Stimulated activated CD4-positive, alpha-beta T cell treated with anti-CD3 and anti-CD28 coated beads, Interleukin-4, amount 100 ng/mL, for 4 hours (primary cell): ENCODE results near the gene DNAJC1.

Experiments
- DNase-seq, 2 experiments: peaks; one replicate each; pipeline ENCODE4 v3.0.0-alpha.2; 2020

The DNAJC1 gene

DNA sequence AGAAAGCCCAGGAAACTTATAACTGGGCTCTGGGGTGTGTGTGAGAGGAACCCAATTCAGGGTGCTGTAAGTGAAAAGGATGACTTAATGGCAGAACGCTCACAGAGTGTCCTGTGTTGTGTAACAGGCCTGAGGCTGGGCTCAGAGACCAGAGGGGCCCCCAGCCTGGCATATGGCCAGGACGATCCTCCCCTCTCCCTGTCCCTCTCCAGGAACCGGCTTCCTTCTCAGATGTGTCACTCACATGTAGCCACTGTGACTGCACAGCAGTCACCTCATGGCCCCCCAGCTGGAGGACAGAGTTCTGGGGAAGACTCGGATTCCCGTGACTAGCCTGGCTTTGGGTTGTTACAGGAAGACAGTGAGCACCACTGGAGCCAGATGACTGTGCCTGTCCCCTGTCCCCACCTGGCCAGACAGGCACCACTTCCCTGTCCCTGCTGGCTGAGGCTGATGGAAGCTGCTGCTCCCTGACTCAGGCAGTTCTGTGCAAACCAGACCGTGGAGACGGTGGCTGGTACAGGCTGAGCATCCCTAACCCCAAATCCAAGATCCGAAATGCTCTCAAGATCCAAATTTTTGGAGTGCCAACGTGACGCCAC lies 249.0 kb downstream of the DNAJC1 start:
- no peak for DNase-seq

DNA sequence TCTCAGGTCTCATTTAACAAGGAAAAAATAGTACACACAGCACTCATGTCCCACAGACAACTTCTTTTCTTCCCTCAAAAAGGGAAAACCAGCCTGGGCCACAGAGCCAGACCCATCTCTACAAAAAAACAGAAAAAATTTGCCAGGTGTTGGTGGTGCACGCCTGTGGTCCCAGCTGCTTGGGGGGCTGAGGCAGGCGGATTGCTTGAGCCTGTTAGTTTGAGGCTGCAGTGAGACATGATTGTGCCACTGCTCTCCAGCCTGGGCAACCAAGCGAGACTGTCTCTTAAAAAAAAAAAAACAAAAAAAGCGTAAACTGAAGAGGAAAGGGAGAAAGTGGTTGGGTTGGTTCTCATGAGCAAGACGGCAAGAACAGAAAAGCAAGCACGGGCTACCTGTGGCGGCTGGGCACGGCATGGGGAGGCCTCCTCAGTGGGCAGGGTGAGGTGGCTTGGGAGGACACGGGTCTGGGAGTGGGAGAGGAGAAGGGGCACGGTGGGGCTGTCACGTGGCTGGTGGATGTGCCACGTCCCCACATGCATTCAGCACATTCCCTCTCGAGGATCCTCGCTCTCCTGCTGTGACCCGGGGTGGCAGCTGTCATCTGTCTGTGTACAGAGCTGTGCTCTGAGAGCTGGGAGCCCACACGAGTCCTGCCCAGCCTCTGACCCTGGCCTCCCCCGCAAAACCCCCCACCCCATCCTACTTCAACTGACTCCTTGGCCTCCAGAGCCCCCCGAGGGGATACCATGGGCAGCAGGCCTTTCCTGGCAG lies 249.8 kb downstream of the DNAJC1 start:
- no peak for DNase-seq

DNA sequence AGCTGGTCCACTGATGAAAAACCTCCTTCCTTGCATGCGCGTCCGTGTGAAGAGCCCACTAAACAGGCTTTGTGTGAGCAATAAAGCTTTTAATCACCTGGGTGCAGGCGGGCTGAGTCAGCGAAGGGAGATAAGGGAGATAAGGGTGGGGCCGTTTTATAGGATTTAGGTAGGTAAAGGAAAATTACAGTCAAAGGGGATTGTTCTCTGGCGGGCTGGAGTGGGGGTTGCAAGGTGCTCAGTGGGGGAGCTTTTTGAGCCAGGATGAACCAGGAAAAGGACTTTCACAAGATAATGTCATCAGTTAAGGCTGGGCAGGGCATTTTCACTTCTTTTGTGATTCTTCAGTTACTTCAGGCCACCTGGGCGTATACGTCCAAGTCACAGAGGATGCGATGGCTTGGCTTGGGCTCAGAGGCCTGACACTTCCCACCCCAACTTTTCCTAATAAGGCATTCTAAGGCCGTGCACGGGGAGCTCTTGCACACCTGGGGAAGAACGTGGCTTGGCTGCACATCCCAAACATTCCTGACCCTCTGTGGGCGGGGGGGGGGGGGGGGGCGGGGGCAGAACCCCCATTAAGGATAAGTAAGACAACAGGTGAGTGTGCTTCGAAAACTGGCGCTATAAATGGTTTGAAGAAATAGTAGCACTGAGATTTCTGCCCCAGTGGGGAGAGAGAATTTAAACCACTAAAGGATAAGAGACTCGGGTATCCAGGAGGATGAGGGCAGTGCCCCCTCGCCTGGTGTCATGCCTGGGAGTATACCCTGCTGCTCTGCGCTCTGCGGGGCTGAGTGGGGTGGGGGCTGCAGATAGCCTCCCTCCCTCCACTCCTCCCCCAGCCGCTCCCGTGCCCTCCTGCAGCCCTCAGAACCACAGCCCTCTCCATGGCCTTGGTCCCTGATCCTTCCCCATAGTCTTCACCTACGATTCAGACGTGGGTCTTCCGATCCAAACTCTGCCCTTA lies 251.9 kb downstream of the DNAJC1 start:
- no peak for DNase-seq

DNA sequence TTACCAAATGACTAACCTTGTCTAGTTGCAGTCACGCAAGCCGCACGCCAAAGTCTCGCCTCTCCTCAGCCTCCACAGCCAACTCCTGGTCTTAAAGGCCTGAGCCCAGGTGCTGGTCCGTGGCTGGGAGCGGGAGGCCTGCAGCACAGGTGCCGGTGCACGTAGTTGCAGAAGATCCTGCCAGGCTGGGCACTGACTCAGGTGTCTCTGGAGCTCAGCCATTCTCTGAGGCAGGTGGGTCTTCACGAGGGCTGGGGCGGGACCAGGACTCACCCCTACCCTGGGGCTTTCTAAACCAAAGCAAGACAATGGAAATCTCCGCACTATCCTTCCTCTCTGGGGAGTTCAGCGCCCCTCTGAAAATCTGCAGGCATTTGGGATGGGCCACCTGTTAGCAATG lies 253.1 kb downstream of the DNAJC1 start:
- DNase-seq = no peak

DNA sequence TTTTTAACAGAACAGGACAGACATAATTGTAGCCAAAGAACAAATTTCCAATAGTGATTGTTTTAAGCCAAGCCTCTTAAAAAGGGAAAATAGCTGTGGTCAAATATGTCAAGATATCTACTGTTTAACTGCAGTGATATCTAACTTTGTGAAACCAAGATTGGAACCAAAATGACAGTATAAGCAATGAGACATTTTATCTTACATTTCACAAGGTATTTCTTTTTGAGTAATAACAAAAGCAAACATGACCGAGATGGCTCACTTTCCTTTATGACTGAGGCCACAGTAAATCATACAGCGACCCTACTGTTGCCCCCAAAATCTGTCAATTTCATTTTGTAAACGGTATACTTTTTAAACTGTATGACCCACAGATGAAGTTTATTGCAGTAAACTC lies 253.7 kb downstream of the DNAJC1 start:
- no peak for DNase-seq

DNA sequence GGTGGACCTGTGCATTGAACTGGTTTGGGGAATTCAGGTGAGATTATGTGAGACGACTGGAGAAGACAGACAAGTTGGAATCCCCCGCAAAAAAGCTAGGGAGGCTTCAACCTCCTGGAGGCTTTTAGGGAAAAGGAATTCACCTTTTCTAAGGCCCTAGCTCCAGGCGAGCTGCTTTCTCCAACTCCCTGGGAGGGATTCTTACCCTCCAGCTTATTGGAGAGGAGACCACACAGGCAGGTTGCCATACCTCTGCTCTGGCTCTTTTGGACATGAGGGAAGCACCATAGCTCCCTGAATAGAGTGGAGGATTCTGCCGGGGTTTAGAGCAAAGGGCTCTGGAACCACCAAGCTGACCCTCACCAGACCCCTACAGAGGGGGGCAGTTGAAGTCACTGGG lies 255.7 kb downstream of the DNAJC1 start:
- DNase-seq = no peak

DNA sequence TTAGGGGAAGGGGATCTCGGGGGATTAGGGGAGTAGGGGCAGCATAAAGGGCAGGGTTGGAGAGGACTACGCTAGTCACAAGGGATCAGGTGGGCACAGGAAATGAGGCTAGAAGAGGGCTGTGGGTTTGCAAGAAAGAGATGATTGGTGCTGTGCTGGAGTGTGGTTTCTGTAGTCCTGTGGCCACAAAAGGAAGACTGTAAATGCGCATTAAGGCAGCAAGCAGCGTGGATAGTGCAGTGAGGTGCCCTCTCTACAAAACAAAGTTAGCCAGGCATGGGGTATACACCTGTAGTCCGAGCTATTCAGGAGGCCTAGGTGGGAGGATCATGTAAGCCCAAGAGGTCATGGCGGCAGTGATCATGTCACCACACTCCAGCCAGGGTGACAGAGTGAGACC lies 257.4 kb downstream of the DNAJC1 start:
- no peak for DNase-seq

DNA sequence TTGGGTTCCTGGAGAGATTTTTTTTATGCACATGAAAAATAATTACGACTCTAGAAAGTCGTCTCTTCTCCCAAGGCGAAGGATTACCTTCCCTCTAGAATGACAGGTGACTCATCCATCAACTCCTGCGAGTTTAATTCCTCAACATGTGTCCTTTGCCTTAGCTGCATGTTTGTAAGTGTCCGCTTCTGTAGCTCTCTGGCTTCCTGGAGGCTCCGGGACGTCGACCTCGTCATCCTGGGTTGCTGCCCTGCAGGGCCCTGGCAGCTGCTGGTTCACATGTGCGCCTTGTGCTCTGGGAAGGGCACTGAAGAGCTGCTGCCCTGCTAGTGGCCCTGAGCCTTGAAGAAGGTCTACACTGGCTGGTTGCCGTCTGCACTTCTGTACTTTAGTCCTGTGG lies 259.3 kb downstream of the DNAJC1 start:
- no peak for DNase-seq

DNA sequence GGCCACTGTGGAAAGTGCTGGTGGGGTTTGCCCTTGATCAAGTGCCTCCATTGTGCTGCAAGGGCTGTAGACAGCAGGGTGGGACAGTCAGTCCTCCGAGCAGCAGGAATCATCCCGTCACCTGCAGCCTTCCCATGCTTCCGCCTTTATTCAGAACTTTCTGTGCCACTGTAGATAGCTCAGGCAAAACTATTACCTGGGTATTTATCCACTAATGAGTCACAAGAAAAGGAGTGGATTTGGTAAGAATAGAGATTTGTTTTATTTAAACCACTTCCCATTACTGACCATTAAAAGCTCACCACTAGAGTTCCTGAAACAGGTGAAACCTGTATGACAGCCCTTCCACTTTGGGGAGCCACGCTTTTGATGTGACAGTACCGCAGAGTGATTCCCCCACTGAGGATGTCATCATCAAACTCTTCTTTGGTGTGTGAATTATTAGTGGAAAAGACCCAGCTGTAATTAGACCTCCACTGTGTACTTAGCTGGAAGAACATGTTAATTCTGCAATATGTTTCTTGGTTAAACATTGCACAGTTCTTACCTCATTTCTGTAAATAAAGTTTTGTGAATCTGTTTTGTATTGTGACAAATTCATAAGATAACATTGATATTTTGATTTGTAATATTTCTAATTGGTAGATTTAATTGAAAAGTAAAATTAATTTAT lies 260.7 kb downstream of the DNAJC1 start:
- no peak for DNase-seq

DNA sequence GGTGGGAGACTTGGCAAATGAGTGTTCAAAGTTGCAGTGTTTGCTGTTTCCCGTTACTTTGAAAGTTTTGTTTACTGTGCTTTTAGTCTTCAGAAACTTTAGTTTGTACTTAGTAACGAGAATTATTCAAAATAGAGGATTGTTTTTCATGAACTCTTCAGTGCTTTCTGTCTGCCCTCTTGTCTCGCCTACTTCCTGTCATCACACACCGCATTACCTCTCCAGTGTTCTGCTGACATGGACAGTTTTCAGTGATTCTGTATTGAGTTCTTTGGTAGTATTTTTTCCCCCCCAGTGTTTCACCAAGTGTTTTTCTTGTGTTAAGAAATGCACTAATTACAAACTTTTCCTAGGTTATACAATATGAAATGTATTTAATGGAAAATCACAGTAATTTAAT lies 262.5 kb downstream of the DNAJC1 start:
- DNase-seq = peak in 1 of 2 experiments; percentile 32

DNA sequence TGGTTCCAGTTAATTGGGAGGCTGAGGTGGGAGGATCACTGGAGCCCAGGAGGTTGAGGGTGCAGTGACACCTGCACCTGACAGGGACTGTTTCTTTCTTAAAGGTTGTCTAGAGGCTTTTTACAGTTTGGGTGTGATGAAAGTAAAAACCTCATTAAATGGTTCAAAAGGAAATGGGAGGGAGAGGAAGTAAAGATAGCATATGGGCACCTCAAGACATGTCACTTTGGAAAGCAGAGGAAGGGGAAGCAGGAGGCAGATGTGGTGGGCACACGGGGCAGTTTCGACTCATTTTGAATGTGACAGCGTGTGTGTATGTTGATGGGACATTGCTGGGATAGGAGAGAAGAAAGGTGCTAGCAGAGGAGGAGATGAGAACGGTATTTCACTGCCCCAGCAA lies 266.4 kb downstream of the DNAJC1 start:
- no peak for DNase-seq

DNA sequence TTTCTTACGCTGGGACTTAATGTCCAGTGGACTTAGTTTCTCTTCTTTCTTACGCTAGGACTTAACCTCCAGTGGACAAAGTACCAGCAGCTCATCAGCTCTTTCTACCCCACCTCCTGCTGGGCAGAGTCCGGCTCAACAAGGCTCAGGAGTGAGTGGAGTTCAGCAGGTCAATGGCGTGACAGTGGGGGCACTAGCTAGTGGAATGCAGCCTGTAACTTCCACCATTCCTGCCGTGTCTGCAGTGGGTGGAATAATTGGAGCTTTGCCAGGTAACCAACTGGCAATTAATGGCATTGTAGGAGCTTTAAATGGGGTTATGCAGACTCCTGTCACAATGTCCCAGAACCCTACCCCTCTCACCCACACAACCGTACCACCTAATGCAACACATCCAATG lies 269.8 kb downstream of the DNAJC1 start:
- DNase-seq = no peak

DNA sequence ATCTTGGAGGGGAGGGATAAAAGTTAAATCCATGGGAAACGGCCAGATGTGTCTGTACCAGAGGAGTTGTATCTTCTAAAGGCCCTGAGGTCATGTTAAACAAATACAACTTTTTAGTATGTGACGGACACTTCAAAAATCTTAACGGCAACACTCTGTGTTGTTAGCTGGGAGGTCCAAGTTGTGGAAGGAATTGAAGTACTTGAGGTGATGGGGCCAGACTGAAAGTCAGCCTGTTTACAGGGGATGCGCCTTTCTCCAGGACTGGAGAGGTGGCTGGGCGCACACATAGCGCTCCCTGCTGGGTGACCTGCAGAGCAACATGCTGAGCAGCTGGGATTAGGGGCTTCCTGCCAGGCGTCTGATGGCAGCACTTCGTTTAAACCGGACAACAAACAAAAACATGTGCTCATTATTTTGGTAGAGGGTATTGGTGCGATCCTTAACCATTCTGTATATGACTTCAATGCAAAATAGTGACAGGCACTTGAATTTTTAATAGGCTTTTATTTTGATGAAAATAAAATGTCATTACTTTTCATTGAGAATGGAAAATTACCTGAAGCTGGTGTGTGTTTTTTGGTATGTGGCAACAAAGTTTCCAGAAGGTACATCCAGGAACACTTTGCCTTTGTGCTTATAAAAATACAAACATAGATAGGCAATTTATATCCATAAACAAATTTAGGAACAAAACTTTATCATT lies 271.3 kb downstream of the DNAJC1 start:
- peak; percentile 13 to 22 for DNase-seq

DNA sequence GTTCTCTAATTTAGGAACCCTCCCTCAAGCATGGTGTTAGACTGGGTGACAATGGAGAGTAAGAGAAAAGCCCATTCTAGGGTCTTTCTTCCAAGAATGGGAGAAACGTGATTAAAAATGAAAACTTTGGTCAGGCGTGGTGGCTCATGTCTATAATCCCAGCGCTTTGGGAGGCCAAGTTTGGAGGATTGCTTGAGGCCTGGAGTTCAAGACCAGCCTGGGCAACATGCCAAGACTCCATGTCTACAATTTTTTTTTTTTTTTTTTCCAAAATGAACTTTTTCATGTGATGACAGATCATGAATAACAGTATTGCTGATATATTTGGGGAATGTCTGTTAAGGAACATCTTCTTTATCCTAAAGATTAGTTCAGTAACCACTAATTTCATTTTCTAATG lies 274.9 kb downstream of the DNAJC1 start:
- DNase-seq = no peak

DNA sequence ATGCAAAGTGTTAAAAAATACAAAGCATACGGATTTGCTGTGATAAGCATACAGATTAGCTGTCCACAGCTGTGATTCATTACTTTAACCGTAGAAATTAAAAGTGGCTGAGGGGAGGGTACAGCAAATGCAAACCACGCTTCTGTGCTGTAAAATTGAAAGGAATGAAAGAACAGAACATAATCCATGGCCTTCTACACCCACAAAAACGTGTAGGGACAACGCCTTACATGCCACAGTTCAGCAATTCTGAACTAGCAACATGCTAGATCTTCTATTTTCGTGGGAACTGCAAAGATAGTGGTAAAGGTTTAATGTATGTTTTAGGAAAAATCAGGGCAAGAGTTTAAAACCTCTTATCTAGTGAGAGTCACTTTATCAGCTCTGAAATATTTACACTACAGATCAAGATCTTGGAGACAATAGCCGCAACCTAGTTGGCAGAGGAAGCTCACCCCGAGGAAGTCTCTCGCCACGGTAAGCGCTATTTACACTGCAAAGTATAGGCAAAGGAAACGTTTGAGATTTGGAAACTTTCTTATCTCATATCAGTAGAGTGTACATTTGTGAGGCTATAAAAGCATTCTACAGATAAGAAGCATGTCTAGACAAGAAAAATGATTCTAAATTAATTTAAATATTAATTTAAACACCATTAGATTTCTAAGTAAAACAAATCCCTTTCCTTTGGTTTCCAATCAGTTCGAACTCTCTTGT lies 275.9 kb downstream of the DNAJC1 start:
- no peak for DNase-seq

DNA sequence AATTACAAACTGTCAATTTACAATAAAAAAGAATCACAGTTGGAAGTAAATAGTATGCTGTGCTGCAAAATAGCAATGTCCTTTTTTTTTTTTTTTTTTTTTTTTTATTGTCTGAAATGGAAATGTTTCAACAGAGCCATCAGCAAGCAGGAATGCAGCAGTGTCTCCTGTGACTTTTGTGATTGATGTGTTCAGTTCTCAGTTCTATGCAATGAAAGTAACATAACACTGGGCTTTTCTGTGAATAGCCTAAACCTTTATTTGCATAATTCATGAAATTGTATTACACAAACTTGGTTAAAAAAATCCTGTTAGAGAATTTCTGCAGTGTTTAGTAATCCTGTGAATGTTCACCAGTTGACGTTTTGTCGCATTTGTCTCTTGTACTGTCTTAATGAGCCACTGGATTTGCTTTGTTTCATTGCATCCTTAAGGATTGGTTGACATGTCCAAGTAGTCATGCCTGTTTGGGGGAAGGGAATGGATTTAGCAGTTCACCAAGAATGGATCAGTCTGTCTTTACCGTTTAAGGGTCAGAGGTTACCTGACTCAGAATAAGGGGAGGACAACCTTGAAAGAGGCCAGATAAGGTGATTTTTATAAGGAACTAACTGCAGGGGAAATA lies 276.8 kb downstream of the DNAJC1 start:
- DNase-seq = no peak

DNA sequence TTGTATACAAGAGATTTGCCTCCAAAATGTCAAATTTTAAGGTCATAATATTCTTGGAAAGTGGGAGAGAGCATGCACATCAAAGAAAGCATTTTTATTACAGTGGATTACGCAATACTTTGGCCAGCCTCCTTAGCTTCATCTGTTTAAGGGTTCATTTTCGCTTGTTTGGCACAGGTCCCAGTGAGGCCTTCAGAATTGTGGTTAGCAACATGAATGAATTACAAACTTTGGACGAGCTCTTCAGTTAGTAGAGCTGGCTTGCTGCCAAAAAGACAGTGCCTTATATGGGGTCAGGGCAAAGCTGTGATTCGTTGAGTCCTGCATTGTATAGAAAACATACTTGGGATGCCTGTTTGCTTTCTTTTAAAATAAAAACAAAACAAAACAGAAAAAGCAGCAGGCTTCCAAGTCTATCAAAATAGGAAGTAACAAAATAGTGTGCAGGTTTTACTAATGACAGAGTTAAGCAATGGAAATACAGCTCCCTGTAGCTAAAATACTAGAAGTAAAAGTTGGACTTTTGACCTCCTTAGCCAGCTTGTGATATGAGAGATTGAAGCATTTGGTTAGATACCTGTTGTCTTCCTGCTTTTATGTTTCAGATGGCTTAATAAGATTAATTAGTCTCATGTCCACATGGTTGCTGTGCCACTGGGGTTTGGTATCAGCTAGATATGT lies 278.7 kb downstream of the DNAJC1 start:
- peak in 1 of 2 experiments; percentile 13 for DNase-seq

DNA sequence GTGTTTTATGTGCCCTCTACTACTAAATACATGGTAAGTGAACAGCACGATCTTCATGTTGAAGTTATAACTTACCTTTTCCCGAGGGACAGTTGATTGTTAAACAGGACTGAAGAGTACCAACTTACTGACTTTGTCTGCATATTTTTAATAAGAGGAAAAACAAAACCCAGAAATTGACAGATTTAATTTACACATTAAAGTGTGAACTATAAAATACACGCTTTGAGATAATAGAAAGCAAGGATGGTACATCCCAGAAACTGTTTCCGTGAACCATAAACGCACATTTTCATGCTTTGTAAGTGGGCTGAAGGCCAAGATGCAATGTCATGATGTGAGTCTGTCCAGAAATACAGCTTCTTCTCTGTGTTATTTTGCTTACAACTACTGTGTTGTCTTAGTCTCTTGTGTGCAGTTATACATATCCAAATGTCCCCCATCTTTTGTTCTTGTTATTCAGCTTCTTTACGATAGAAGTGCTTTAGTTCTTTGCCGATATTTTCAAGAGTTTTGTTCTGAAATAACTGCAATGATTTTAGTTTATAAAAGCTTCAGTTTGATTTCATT lies 279.4 kb downstream of the DNAJC1 start:
- DNase-seq = no peak

DNA sequence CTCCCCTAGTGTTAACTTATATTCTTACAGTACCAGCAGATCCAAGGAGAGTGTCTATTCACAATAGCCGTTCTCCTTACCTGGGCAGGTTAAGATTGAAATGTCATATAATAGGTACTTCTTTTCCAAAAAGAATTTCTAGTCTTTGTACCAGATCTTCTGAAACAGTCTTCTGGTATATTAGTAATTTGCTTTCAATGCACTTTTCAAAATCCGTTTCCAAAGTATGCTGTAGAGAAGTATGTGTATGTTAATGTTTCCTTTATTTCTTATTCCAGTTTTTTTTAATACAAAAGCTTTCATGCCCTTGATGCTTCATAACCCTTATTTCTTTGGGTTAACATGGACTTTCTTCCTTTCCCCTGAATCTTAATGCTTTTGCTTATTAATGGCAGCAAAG lies 281.3 kb downstream of the DNAJC1 start:
- no peak for DNase-seq

DNA sequence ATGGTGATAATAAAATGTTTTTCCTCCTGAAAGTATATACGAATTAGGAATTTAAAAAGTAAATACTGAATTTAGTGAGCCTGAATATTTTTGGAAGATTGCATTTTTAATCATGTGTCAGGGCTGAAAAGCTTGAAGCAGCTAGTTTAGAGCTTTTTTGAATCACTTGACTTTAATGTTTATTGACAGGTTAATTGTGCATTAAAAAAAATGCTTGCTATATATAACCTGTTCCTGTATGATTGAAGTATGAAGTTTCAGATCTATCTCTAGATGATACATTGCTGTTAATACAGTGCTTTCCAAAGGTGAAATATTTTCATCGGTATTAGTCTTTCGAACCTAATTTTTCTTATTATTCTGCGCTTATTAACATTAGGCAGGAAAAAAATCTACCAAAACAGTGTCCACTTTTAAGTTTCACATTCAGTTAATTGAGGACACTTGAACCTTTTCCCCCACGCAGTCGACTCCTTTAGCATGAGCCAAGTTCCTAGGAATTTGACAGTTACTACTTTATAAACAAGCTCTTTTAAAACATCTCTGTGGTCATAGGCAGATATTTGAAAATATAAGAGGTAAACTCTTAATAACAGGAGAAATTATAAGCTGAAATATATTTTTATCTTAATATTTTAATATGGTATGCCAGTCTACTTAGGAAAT lies 282.4 kb downstream of the DNAJC1 start:
- no peak for DNase-seq
